A549 (cell line): ENCODE data around the gene UTP11.

Experiments
- BHLHE40 ChIP-seq: IDR thresholded peaks from 2 replicates; pipeline ENCODE4 v1.6.1; 2012; ENCODE audit warnings: low read depth, low read length, inconsistent platforms
- CEBPB ChIP-seq, 2 experiments: fragments of >200 bp in 1 of 2; sonication (Bioruptor Twin) in 1 of 2; formaldehyde crosslinking in 1 of 2; IDR thresholded peaks; 2 replicates each; pipeline ENCODE4 v1.6.1; 2012 to 2016
- CTCF ChIP-seq: fragments of >200 bp; sonication (Bioruptor Twin); formaldehyde crosslinking; IDR thresholded peaks from 3 replicates; pipeline ENCODE4 v1.5.1; 2016
- E2F6 ChIP-seq: IDR thresholded peaks from 2 replicates; pipeline ENCODE4 v1.6.1; 2012; ENCODE audit warnings: low read depth, borderline replicate concordance
- ELK1 ChIP-seq: fragments of 150-350 bp; IDR thresholded peaks from 2 replicates; pipeline ENCODE4 v1.6.1; 2014; ENCODE audit warnings: low read depth, mild to moderate bottlenecking, low read length
- HDAC2 ChIP-seq: fragments of 200-600 bp; sonication (generic); IDR thresholded peaks from 2 replicates; pipeline ENCODE4 v1.6.1; 2016
- JUN ChIP-seq, 2 experiments: fragments of >200 bp; sonication (Bioruptor Twin); formaldehyde crosslinking; IDR thresholded peaks; 2 replicates in 1 of 2; 3 replicates in 1 of 2; pipeline ENCODE4 v1.6.1; 2016 to 2017
- POLR2A ChIP-seq: IDR thresholded peaks from 2 replicates; pipeline ENCODE4 v1.6.1; 2012; ENCODE audit warnings: mild to moderate bottlenecking, low read length
- RAD21 ChIP-seq, 2 experiments: fragments of >200 bp in 1 of 2; sonication (Bioruptor Twin) in 1 of 2; formaldehyde crosslinking in 1 of 2; IDR thresholded peaks in 1 of 2; conservative IDR thresholded peaks in 1 of 2; 2 replicates in 1 of 2; 3 replicates in 1 of 2; pipeline ENCODE4 v1.6.1; 2012 to 2018; ENCODE audit warnings: inconsistent platforms in 1 of 2
- RCOR1 ChIP-seq: fragments of 150-350 bp; IDR thresholded peaks from 2 replicates; pipeline ENCODE4 v1.6.1; 2014; ENCODE audit warnings: antibody characterized with exemption, low read length, low read depth
- RFX5 ChIP-seq: fragments of 450-650 bp; IDR thresholded peaks from 2 replicates; pipeline ENCODE4 v1.7.1; 2014; ENCODE audit warnings: antibody characterized with exemption, mild to moderate bottlenecking, moderate library complexity
- RNF2 ChIP-seq: fragments of 200-600 bp; sonication (generic); IDR thresholded peaks from 2 replicates; pipeline ENCODE4 v1.6.1; 2016; ENCODE audit warnings: low read depth, mild to moderate bottlenecking, antibody characterized with exemption, moderate library complexity, borderline replicate concordance
- SMC3 ChIP-seq: fragments of >200 bp; sonication (Bioruptor Twin); formaldehyde crosslinking; IDR thresholded peaks from 3 replicates; pipeline ENCODE4 v1.6.1; 2018; ENCODE audit warnings: inconsistent platforms
- USF2 ChIP-seq: fragments of 450-650 bp; IDR thresholded peaks from 2 replicates; pipeline ENCODE4 v1.6.1; 2014; ENCODE audit warnings: antibody characterized with exemption

- TF ChIP-seq JUN (IDR thresholded peaks at IDR 0.05), result no peak
- no peak for TF ChIP-seq RCOR1
- no peak for TF ChIP-seq HDAC2
- TF ChIP-seq BHLHE40, result no peak
- no peak for TF ChIP-seq RNF2
- no peak for TF ChIP-seq CTCF
- no peak for TF ChIP-seq CEBPB (IDR thresholded peaks at IDR 0.05)
- TF ChIP-seq POLR2A, result no peak
- TF ChIP-seq RFX5, result no peak
- no peak for TF ChIP-seq SMC3
- no peak for TF ChIP-seq ELK1
- no peak for TF ChIP-seq E2F6
- no peak for TF ChIP-seq USF2
- TF ChIP-seq RAD21 (conservative IDR thresholded peaks at IDR 0.05 in 1 of 2, IDR thresholded peaks at IDR 0.05 in 1 of 2), result no peak
These were observed 3.6 kb downstream of the UTP11 start for GRCh38 chr1:38015978-38016725.
